NCI-H1105 (cell line): Measurements from ENCODE around the gene SYNGR1.

Source experiments
- DNase-seq: peaks from one replicate; lab custom pipeline; 2025; lab: John Stamatoyannopoulos, UW

Gene SYNGR1

GRCh38 chr22:39371732-39372131, 21.9 kb downstream of the SYNGR1 start:
- no peak for DNase-seq

- DNase-seq: no peak
These were observed 24.4 kb downstream of the SYNGR1 start for GRCh38 chr22:39374191-39374590.

- no peak for DNase-seq
These were observed 25.0 kb downstream of the SYNGR1 start for GRCh38 chr22:39374801-39375200.

- DNase-seq: no peak
These were observed 25.9 kb downstream of the SYNGR1 start for GRCh38 chr22:39375646-39376045.

- DNase-seq: no peak
These were observed 30.3 kb downstream of the SYNGR1 start for GRCh38 chr22:39379756-39380730.

- no peak for DNase-seq
These were observed 31.4 kb downstream of the SYNGR1 start for GRCh38 chr22:39381009-39381755.

GRCh38 chr22:39381930-39382329, 32.1 kb downstream of the SYNGR1 start:
- DNase-seq: no peak

GRCh38 chr22:39382410-39382809, 32.6 kb downstream of the SYNGR1 start:
- DNase-seq: no peak

GRCh38 chr22:39383841-39384625, 34.2 kb downstream of the SYNGR1 start:
- DNase-seq: no peak

GRCh38 chr22:39384750-39385480, 35.1 kb downstream of the SYNGR1 start:
- no peak for DNase-seq

GRCh38 chr22:39388261-39389011, 38.6 kb downstream of the SYNGR1 start:
- DNase-seq: no peak

- no peak for DNase-seq
These were observed 39.6 kb downstream of the SYNGR1 start for GRCh38 chr22:39389420-39389819.

GRCh38 chr22:39392341-39392948, 42.7 kb downstream of the SYNGR1 start:
- no peak for DNase-seq

GRCh38 chr22:39395936-39396796, 46.4 kb downstream of the SYNGR1 start:
- DNase-seq: no peak

GRCh38 chr22:39396797-39397195, 47.0 kb downstream of the SYNGR1 start:
- no peak for DNase-seq

- DNase-seq: no peak
These were observed 51.5 kb downstream of the SYNGR1 start for GRCh38 chr22:39401301-39401631.

- DNase-seq: no peak
These were observed 55.7 kb downstream of the SYNGR1 start for GRCh38 chr22:39405346-39406085.

GRCh38 chr22:39408173-39408572, 58.4 kb downstream of the SYNGR1 start:
- DNase-seq: no peak

GRCh38 chr22:39408807-39409206, 59.0 kb downstream of the SYNGR1 start:
- no peak for DNase-seq
